Measurements from ENCODE around the gene NCK2. TPM values are rescaled to one million over a fixed set of nuclear protein-coding genes. Genes with fewer than 3 reads are reported as not detected.

The NCK2 gene
- polyA plus RNA-seq, 3 donors: 2.5 to 18.2 (median 7.6) TPM

DNA sequence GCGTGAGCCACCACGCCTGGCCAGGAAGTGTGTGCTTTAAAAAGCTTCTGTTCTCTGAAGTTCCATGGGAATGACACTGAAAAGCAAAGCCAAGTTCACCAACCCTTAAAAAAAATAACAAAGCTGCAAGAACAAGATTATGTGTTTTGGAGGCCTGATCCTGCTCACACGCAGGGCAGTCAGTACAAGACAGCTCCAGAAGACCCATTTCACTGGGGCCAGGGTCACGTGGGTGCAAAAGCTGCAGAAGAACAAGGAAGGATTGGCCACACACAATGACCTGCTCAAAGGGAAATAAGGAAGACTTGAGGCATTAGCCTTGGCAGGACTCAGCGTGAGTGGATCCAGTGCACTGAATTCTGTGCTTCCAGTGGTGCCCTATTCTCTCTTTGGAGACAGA is 187.9 kb downstream of the NCK2 start:
- 94% methylated on average over 2 of the region's 5 CpGs for WGBS (ENCODE audit: insufficient coverage)
- intact Hi-C loops (cut with micrococcal nuclease): no loop called here
- no peak overlapping the region for H3K4me2 ChIP-seq (replicated peaks; ENCODE audit: extremely low read depth, low read length, poor library complexity, severe bottlenecking)
- no peaks in the 10 kb centered on the region for H3K79me2 ChIP-seq (ENCODE audit: insufficient read depth, low read length)
- Mint-ChIP-seq H3K27ac (no peak overlapping the region), H3K36me3 (no peaks in the 10 kb centered on the region), H3K27me3 (ENCODE audit: low read depth in 3 of 3) (peaks cover 0 to 3% (median 0%) of the 10 kb centered on the region in 3 donors), H3K9me3 (peaks cover 2 to 15% (median 6%) of the 10 kb centered on the region in 7 donors), H3K4me1 (no peaks in the 10 kb centered on the region), H3K4me3 (no peak overlapping the region)
- TF ChIP-seq, protein P1, sequence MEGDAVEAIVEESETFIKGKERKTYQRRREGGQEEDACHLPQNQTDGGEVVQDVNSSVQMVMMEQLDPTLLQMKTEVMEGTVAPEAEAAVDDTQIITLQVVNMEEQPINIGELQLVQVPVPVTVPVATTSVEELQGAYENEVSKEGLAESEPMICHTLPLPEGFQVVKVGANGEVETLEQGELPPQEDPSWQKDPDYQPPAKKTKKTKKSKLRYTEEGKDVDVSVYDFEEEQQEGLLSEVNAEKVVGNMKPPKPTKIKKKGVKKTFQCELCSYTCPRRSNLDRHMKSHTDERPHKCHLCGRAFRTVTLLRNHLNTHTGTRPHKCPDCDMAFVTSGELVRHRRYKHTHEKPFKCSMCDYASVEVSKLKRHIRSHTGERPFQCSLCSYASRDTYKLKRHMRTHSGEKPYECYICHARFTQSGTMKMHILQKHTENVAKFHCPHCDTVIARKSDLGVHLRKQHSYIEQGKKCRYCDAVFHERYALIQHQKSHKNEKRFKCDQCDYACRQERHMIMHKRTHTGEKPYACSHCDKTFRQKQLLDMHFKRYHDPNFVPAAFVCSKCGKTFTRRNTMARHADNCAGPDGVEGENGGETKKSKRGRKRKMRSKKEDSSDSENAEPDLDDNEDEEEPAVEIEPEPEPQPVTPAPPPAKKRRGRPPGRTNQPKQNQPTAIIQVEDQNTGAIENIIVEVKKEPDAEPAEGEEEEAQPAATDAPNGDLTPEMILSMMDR (IDR thresholded peaks at IDR 0.05): no peak
- no peak overlapping the region for H2AFZ ChIP-seq (ENCODE audit: insufficient read depth, low read depth, low read length, poor library complexity, severe bottlenecking)
- H3K36me3 ChIP-seq (replicated peaks in 1 of 2; ENCODE audit: control insufficient read depth in 1 of 2, insufficient read depth in 2 of 2, low read length in 2 of 2): no peaks in the 10 kb centered on the region
- no peaks in the 10 kb centered on the region for H4K20me1 ChIP-seq (ENCODE audit: insufficient read depth, low read length)
- H3K4me3 ChIP-seq (replicated peaks in 1 of 3; ENCODE audit: low read depth in 2 of 3, low read length in 3 of 3): no peak overlapping the region
- no peak overlapping the region for H3K27ac ChIP-seq (ENCODE audit: low read depth in 1 of 2, low read length in 2 of 2)
- no peak for DNase-seq
- no peaks in the 10 kb centered on the region for H3K27me3 ChIP-seq (ENCODE audit: control insufficient read depth in 2 of 2, insufficient read depth in 2 of 2, low read length in 2 of 2)
- no peaks in the 10 kb centered on the region for H3K4me1 ChIP-seq (ENCODE audit: control insufficient read depth in 1 of 2, insufficient read depth in 2 of 2, low read length in 2 of 2)
- H3K9me3 ChIP-seq (replicated peaks in 1 of 2; ENCODE audit: control insufficient read depth in 1 of 2, insufficient read depth in 1 of 2, low read length in 2 of 2): peaks cover 0 to 14% of the 10 kb centered on the region in 2 donors
- H3K9ac ChIP-seq (ENCODE audit: insufficient read depth, low read length, poor library complexity, severe bottlenecking): no peak overlapping the region

DNA sequence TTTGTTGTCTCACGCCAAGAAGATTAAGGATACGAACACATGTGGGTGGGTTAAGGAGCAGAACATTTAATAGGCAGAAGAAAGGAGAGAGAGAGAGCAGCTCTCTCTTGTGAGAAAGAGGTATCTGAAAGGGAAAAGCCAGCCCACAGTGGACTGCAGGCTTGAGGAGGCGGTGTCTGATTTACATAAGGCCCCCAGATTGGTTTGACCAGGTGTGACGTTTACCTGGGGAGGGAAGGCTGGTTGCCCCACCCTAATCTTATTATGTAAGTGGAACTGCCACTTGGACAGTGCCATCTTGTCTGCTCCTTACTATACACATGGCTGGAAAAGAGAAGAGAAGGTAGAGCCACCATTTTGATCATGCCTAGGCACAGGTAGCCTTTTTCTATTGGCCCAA is 189.2 kb downstream of the NCK2 start:
- no peak overlapping the region for H3K4me3 Mint-ChIP-seq
- Histone ChIP-seq H3K27ac (ENCODE audit: low read depth in 1 of 2, low read length in 2 of 2) (no peak overlapping the region), H3K36me3 (replicated peaks in 1 of 2; ENCODE audit: control insufficient read depth in 1 of 2, insufficient read depth in 2 of 2, low read length in 2 of 2) (no peaks in the 10 kb centered on the region), H3K79me2 (ENCODE audit: insufficient read depth, low read length) (no peaks in the 10 kb centered on the region), H4K20me1 (ENCODE audit: insufficient read depth, low read length) (no peaks in the 10 kb centered on the region), H3K4me2 (replicated peaks; ENCODE audit: extremely low read depth, low read length, poor library complexity, severe bottlenecking) (no peak overlapping the region), H3K9me3 (replicated peaks in 1 of 2; ENCODE audit: control insufficient read depth in 1 of 2, insufficient read depth in 1 of 2, low read length in 2 of 2) (peaks cover under 1 to 20% of the 10 kb centered on the region in 2 donors), H3K4me1 (ENCODE audit: control insufficient read depth in 1 of 2, insufficient read depth in 2 of 2, low read length in 2 of 2) (no peaks in the 10 kb centered on the region), H3K4me3 (replicated peaks in 1 of 3; ENCODE audit: low read depth in 2 of 3, low read length in 3 of 3) (no peak overlapping the region), H2AFZ (ENCODE audit: insufficient read depth, low read depth, low read length, poor library complexity, severe bottlenecking) (no peak overlapping the region), H3K9ac (ENCODE audit: insufficient read depth, low read length, poor library complexity, severe bottlenecking) (no peak overlapping the region), H3K27me3 (ENCODE audit: control insufficient read depth in 2 of 2, insufficient read depth in 2 of 2, low read length in 2 of 2) (no peaks in the 10 kb centered on the region)
- 91% methylated on average over 2 of the region's 4 CpGs for WGBS (ENCODE audit: insufficient coverage)
- TF ChIP-seq, protein P1 (IDR thresholded peaks at IDR 0.05): no peak
- peaks cover 3 to 22% (median 11%) of the 10 kb centered on the region in 7 donors for H3K9me3 Mint-ChIP-seq
- DNase-seq: no peak
- H3K27me3 Mint-ChIP-seq (ENCODE audit: low read depth in 3 of 3): peaks cover 0 to 3% (median 0%) of the 10 kb centered on the region in 3 donors
- H3K27ac Mint-ChIP-seq: no peak overlapping the region
- no peaks in the 10 kb centered on the region for H3K4me1 Mint-ChIP-seq
- H3K36me3 Mint-ChIP-seq: no peaks in the 10 kb centered on the region
- intact Hi-C loops (cut with micrococcal nuclease): no loop called here

Data from CD14-positive monocyte (primary cell).